GM12878 (cell line): ENCODE results near the gene PLB1.

Source experiments
- EGR1 ChIP-seq, 2 experiments: IDR thresholded peaks; 1 replicate in 1 of 2; 2 replicates in 1 of 2; pipeline ENCODE4 v1.6.1; 2011 to 2012; ENCODE audit warnings: low read depth in 2 of 2, low read length in 2 of 2, borderline replicate concordance in 1 of 2, mild to moderate bottlenecking in 1 of 2, moderate library complexity in 1 of 2
- EP300 ChIP-seq, 2 experiments: fragments of 150-350 bp in 1 of 2; IDR thresholded peaks; 2 replicates each; pipeline ENCODE4 v1.6.1; 2011 to 2012; ENCODE audit warnings: low read depth in 2 of 2, low read length in 2 of 2, borderline replicate concordance in 1 of 2, improper control_type of control experiment in 1 of 2, inconsistent platforms in 1 of 2; ENCODE audit not compliant: control insufficient read depth in 1 of 2
- EZH2 ChIP-seq: IDR thresholded peaks from 2 replicates; pipeline ENCODE4 v1.6.1; 2012; ENCODE audit warnings: low read depth, mild to moderate bottlenecking, control low read depth, inconsistent platforms, low read length, borderline replicate concordance; ENCODE audit not compliant: control insufficient read depth
- NKRF ChIP-seq: fragments of 450-650 bp; conservative IDR thresholded peaks from 2 replicates; pipeline ENCODE4 v1.6.1; 2017; ENCODE audit warnings: mild to moderate bottlenecking, moderate library complexity
- NR2C1 ChIP-seq: fragments of 450-650 bp; IDR thresholded peaks from 2 replicates; pipeline ENCODE4 v1.6.1; 2017; ENCODE audit warnings: antibody characterized with exemption, mild to moderate bottlenecking, moderate library complexity
- POLR2A ChIP-seq: IDR thresholded peaks from 2 replicates; pipeline ENCODE4 v1.6.1; 2011; ENCODE audit warnings: low read depth, mild to moderate bottlenecking, low read length
- SMC3 ChIP-seq: IDR thresholded peaks from 2 replicates; pipeline ENCODE4 v1.6.1; 2011; ENCODE audit warnings: low read length, improper control_type of control experiment, borderline replicate concordance
- TAF1 ChIP-seq: IDR thresholded peaks from 2 replicates; pipeline ENCODE4 v1.6.1; 2011; ENCODE audit warnings: mild to moderate bottlenecking, low read depth, low read length, borderline replicate concordance
- ZNF274 ChIP-seq: IDR thresholded peaks from one replicate; pipeline ENCODE4 v1.8.0; 2011; ENCODE audit not compliant: insufficient read length, insufficient read depth
- TF ChIP-seq, protein P1 (sequence below): IDR thresholded peaks from 2 replicates; pipeline ENCODE4 v1.6.1; 2012; ENCODE audit warnings: low read depth, low read length, improper control_type of control experiment
- TF ChIP-seq, protein P2 (sequence below): fragments of 450-650 bp; IDR thresholded peaks from 2 replicates; pipeline ENCODE4 v1.6.1; 2017; ENCODE audit warnings: mild to moderate bottlenecking
- TF ChIP-seq, protein P3 (sequence below), 3 experiments: IDR thresholded peaks in 2 of 3; conservative IDR thresholded peaks in 1 of 3; 2 replicates each; pipeline ENCODE4 v1.5.1; 2011; ENCODE audit warnings: low read depth in 3 of 3, low read length in 3 of 3, mild to moderate bottlenecking in 3 of 3, control low read depth in 2 of 3, moderate library complexity in 2 of 3, inconsistent platforms in 1 of 3, mixed read lengths in 1 of 3; ENCODE audit not compliant: control insufficient read depth in 2 of 3, insufficient read depth in 1 of 3; ENCODE audit errors: extremely low read depth in 1 of 3

GRCh38 chr2:28457237-28457636 is 38.6 kb upstream of the PLB1 start:
- no peak for TF ChIP-seq TAF1
- TF ChIP-seq, protein P1, sequence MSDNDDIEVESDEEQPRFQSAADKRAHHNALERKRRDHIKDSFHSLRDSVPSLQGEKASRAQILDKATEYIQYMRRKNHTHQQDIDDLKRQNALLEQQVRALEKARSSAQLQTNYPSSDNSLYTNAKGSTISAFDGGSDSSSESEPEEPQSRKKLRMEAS, result no peak
- TF ChIP-seq POLR2A, result no peak
- no peak for TF ChIP-seq NR2C1
- TF ChIP-seq ZNF274, result no peak
- TF ChIP-seq, protein P2, sequence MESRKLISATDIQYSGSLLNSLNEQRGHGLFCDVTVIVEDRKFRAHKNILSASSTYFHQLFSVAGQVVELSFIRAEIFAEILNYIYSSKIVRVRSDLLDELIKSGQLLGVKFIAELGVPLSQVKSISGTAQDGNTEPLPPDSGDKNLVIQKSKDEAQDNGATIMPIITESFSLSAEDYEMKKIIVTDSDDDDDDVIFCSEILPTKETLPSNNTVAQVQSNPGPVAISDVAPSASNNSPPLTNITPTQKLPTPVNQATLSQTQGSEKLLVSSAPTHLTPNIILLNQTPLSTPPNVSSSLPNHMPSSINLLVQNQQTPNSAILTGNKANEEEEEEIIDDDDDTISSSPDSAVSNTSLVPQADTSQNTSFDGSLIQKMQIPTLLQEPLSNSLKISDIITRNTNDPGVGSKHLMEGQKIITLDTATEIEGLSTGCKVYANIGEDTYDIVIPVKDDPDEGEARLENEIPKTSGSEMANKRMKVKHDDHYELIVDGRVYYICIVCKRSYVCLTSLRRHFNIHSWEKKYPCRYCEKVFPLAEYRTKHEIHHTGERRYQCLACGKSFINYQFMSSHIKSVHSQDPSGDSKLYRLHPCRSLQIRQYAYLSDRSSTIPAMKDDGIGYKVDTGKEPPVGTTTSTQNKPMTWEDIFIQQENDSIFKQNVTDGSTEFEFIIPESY, result no peak
- TF ChIP-seq, protein P3, sequence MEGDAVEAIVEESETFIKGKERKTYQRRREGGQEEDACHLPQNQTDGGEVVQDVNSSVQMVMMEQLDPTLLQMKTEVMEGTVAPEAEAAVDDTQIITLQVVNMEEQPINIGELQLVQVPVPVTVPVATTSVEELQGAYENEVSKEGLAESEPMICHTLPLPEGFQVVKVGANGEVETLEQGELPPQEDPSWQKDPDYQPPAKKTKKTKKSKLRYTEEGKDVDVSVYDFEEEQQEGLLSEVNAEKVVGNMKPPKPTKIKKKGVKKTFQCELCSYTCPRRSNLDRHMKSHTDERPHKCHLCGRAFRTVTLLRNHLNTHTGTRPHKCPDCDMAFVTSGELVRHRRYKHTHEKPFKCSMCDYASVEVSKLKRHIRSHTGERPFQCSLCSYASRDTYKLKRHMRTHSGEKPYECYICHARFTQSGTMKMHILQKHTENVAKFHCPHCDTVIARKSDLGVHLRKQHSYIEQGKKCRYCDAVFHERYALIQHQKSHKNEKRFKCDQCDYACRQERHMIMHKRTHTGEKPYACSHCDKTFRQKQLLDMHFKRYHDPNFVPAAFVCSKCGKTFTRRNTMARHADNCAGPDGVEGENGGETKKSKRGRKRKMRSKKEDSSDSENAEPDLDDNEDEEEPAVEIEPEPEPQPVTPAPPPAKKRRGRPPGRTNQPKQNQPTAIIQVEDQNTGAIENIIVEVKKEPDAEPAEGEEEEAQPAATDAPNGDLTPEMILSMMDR (IDR thresholded peaks at IDR 0.05 in 2 of 3, conservative IDR thresholded peaks at IDR 0.05 in 1 of 3; ENCODE audit: control insufficient read depth in 2 of 3, extremely low read depth in 1 of 3, insufficient read depth in 1 of 3, low read depth in 3 of 3, low read length in 3 of 3), result no peak
- TF ChIP-seq NKRF, result no peak
- no peak for TF ChIP-seq EGR1 (IDR thresholded peaks at IDR 0.05; ENCODE audit: borderline replicate concordance in 1 of 2, low read depth in 2 of 2, low read length in 2 of 2)
- TF ChIP-seq EZH2, result no peak
- no peak for TF ChIP-seq EP300 (IDR thresholded peaks at IDR 0.05; ENCODE audit: borderline replicate concordance in 1 of 2, control insufficient read depth in 1 of 2, low read depth in 2 of 2, low read length in 2 of 2)
- no peak for TF ChIP-seq SMC3
